Vagina (tissue), 2 donors: ENCODE measurements around the gene NCAPG2.

Source experiments
- POLR2A ChIP-seq, 2 donors: fragments of 450-650 bp; IDR thresholded peaks; one replicate each; pipeline ENCODE4 v1.6.1; 2017; ENCODE audit warnings: antibody characterized with exemption in 2 of 2, mild to moderate bottlenecking in 2 of 2, moderate library complexity in 2 of 2
- POLR2AphosphoS5 ChIP-seq, 2 donors: sonication (generic); formaldehyde crosslinking; IDR thresholded peaks; one replicate each; pipeline ENCODE4 v1.9.0; 2017; ENCODE audit warnings: antibody characterized with exemption in 2 of 2, mild to moderate bottlenecking in 2 of 2, low read depth in 1 of 2; ENCODE audit not compliant: insufficient read depth in 1 of 2

DNA sequence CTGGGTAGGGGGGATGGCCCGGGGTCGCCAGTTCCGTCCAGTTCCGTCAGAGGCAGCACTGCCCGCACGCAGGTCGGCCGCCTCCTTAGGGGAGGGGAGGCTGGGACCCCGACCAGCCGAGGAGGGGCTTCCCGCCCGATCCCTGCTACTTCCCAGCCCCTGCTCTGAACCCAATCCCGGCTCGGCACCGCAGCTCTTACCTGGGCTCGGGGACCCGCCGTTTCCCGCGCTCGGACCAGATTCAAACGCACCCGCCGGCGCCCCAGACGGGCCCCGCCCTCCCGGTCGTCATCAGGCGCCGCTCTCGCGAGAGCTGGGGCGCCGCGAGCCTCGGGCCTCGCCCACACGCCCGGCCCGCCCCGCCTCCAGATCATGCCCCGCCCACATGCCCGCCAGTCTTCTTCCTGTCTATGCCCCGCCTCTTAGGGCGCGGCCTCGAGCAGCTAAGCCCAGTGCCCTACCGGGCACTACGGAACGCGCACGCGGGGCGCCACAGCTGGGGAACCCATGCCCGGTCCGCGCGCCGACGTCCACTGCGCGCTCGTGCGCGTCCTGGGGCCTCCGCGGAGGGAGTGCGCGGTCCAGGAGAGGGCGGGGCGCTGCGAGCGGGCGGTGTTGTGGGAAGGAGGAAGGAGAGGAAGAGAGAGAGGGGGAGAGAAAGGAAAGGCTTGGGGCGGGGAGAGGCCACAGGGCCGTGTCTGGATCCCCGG, at the start of gene NCAPG2:
- TF ChIP-seq POLR2A (IDR thresholded peaks at IDR 0.05) (peak; percentile 55 to 94), POLR2AphosphoS5 (IDR thresholded peaks at IDR 0.05; ENCODE audit: insufficient read depth in 1 of 2, low read depth in 1 of 2) (peak in 1 of 2 donors; percentile 97)
